SU-DHL-6 (cell line): ENCODE results near the gene LRP2BP.

ENCODE experiments used
- H2AFZ ChIP-seq: fragments of 200-600 bp; sonication (generic); 2 replicates; pipeline ENCODE4 v1.6.1; 2014; ENCODE audit warnings: low read depth, mild to moderate bottlenecking, moderate library complexity, mixed read lengths, antibody characterized with exemption, low read length; ENCODE audit not compliant: severe bottlenecking
- H3F3A ChIP-seq: fragments of 200-600 bp; shearing (Covaris generic); 2 replicates; pipeline ENCODE4 v1.6.0; 2016; ENCODE audit warnings: antibody characterized with exemption, mild to moderate bottlenecking; ENCODE audit not compliant: insufficient read depth
- H3K27ac ChIP-seq: fragments of 200-600 bp; sonication (generic); 2 replicates; pipeline ENCODE4 v1.5.1; 2016; ENCODE audit warnings: low read depth, mild to moderate bottlenecking, low read length, moderate library complexity, mixed read lengths
- H3K27me3 ChIP-seq: fragments of 200-600 bp; sonication (generic), shearing (Covaris generic); 2 replicates; pipeline ENCODE4 v1.6.0; 2014; ENCODE audit warnings: mild to moderate bottlenecking, low read length
- H3K36me3 ChIP-seq: fragments of 200-600 bp; sonication (generic); 2 replicates; pipeline ENCODE4 v1.6.1; 2014; ENCODE audit warnings: mild to moderate bottlenecking, low read length, mixed read lengths
- H3K4me2 ChIP-seq: fragments of 300-600, 200-600 bp; shearing (Covaris generic), sonication (generic); 2 replicates; pipeline ENCODE4 v1.6.0; 2014; ENCODE audit warnings: low read length, low read depth, mild to moderate bottlenecking; ENCODE audit not compliant: poor library complexity, severe bottlenecking
- H3K4me3 ChIP-seq: fragments of 200-600 bp; sonication (generic); 2 replicates; pipeline ENCODE4 v1.5.1; 2014; ENCODE audit warnings: antibody characterized with exemption, low read length, mild to moderate bottlenecking, mixed read lengths; ENCODE audit not compliant: insufficient read depth, poor library complexity, severe bottlenecking
- H3K79me2 ChIP-seq: fragments of 200-600 bp; sonication (generic); 2 replicates; pipeline ENCODE4 v1.6.1; 2014; ENCODE audit warnings: mild to moderate bottlenecking, low read length, moderate library complexity; ENCODE audit not compliant: insufficient read depth
- H3K9ac ChIP-seq: fragments of 200-600 bp; sonication (generic); 2 replicates; pipeline ENCODE4 v1.7.0; 2014; ENCODE audit warnings: mild to moderate bottlenecking, low read length
- H3K9me2 ChIP-seq: fragments of 200-600 bp; sonication (generic); replicated peaks from 2 replicates; pipeline ENCODE4 v1.6.1; 2014; ENCODE audit warnings: low read length; ENCODE audit not compliant: insufficient read depth
- H3K9me3 ChIP-seq: fragments of 200-600 bp; sonication (generic); 2 replicates; pipeline ENCODE4 v1.6.1; 2014; ENCODE audit warnings: low read length, mixed read lengths; ENCODE audit not compliant: insufficient read depth
- H4K20me1 ChIP-seq: fragments of 200-600 bp; sonication (generic); 2 replicates; pipeline ENCODE4 v1.6.1; 2014; ENCODE audit warnings: low read depth, mild to moderate bottlenecking, antibody characterized with exemption, low read length, moderate library complexity, mixed read lengths
- EZH2phosphoT487 ChIP-seq: fragments of 200-600 bp; sonication (generic), shearing (Covaris generic); conservative IDR thresholded peaks from 2 replicates; pipeline ENCODE4 v1.6.1; 2018; ENCODE audit warnings: mild to moderate bottlenecking, antibody characterized with exemption, low read length, moderate library complexity, mixed read lengths
- TF ChIP-seq, protein P1 (sequence below): fragments of 200-600 bp; sonication (generic); IDR thresholded peaks from one replicate; pipeline ENCODE4 v1.5.1; 2017; ENCODE audit warnings: antibody characterized with exemption, mild to moderate bottlenecking, low read length, moderate library complexity; ENCODE audit not compliant: insufficient read depth, poor library complexity, severe bottlenecking

LRP2BP gene

DNA sequence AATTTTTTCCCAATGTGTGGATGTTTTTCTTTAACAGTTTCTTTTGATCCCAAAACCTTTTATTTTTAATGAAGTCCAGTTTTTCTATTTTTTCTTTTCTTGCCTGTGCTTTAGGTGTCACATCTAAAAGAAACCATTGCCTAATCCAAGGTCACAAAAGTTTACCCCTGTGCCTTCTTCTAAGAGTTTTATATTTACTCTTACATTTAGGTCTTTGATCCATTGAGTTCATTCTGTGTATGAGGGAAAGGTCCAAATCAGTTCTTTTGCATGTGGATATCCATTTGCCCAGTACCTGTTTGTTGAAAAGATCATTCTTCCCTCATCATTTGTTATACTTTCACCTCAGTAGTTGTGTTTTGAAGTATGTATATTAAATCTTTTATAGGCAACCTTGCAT, 13.0 kb downstream of the LRP2BP start:
- H3K79me2 ChIP-seq = no peaks in the 10 kb centered on the region
- H3K9ac ChIP-seq = no peak overlapping the region
- no peaks in the 10 kb centered on the region for H3F3A ChIP-seq
- no peak overlapping the region for H2AFZ ChIP-seq
- H4K20me1 ChIP-seq = no peaks in the 10 kb centered on the region
- H3K27ac ChIP-seq = no peak overlapping the region
- H3K36me3 ChIP-seq = peaks cover 5% of the 10 kb centered on the region; the same call in 1 of the 2 replicates
- H3K4me3 ChIP-seq = no peak overlapping the region
- no peak overlapping the region for H3K4me2 ChIP-seq
- no peaks in the 10 kb centered on the region for H3K27me3 ChIP-seq
- H3K9me2 ChIP-seq = no peaks in the 10 kb centered on the region
- H3K9me3 ChIP-seq = no peaks in the 10 kb centered on the region
- TF ChIP-seq, protein P1, sequence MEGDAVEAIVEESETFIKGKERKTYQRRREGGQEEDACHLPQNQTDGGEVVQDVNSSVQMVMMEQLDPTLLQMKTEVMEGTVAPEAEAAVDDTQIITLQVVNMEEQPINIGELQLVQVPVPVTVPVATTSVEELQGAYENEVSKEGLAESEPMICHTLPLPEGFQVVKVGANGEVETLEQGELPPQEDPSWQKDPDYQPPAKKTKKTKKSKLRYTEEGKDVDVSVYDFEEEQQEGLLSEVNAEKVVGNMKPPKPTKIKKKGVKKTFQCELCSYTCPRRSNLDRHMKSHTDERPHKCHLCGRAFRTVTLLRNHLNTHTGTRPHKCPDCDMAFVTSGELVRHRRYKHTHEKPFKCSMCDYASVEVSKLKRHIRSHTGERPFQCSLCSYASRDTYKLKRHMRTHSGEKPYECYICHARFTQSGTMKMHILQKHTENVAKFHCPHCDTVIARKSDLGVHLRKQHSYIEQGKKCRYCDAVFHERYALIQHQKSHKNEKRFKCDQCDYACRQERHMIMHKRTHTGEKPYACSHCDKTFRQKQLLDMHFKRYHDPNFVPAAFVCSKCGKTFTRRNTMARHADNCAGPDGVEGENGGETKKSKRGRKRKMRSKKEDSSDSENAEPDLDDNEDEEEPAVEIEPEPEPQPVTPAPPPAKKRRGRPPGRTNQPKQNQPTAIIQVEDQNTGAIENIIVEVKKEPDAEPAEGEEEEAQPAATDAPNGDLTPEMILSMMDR = no peak
- TF ChIP-seq EZH2phosphoT487 = no peak

DNA sequence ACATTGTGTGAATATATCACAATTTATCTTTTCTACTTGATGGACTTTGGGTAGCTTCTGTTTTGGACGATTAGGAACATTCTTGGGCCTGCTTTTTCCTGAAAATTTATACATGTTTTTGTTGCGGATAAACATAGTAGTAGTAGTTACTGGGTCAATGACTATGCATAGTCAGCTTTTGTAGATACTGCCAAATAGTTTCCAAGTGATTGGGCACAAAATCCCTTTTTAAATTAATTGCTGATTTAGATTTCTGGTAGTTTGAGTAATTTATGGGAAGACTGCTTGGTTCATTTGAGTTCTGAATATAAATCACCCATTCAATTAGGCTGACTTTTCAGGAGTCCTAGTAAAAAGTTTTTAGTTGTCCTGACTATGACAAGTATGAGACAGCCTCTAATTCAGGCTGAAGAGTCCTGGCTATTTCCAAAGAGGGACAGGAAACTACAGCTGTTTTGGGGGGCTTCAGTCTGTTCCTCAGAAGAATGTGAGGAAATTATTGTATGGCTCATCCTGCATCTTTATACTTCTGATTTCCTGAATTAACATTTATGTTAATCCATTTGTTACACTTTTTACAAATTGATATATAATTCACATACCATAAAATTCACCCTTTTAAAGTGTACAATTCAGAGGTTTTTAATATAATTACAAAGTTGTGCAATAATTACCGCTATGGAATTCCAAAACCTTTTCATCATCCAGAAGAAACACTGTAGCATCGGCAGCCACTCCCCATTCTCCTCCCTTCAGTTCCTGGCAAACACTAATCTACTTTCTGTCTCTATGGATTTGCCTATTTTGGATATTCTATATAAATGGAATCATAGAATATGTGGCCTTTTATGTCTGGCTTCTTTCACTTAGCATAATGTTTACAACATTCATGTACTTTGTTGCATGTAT, 14.2 kb downstream of the LRP2BP start:
- Histone ChIP-seq H3K9me2 (no peaks in the 10 kb centered on the region), H2AFZ (no peak overlapping the region), H3K9ac (no peak overlapping the region), H3K9me3 (no peaks in the 10 kb centered on the region), H3K36me3 (peaks cover 5% of the 10 kb centered on the region; the same call in 1 of the 2 replicates), H4K20me1 (no peaks in the 10 kb centered on the region), H3K79me2 (no peaks in the 10 kb centered on the region), H3K4me2 (no peak overlapping the region), H3K27me3 (no peaks in the 10 kb centered on the region), H3K27ac (no peak overlapping the region), H3F3A (no peaks in the 10 kb centered on the region), H3K4me3 (no peak overlapping the region)
- TF ChIP-seq EZH2phosphoT487 = no peak
- TF ChIP-seq, protein P1 = no peak

DNA sequence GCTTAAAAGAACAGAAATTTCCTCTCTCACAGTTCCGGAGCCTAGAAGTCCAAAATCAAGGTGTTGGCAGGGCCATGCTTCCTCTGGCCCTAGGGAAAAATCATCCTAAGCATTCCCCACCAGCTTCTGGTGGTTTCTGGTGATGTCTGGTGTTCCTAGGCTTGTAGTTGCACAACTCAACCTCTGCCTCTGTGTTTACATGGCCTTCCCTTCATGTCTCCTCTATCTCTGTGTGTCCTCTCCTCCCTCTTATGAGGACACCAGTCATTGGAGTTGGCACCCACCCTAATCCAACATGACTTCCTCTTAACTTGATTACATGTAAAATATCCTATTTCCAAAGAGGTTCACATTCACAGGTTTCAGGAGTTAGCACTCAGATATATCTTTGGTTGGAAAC, 15.4 kb downstream of the LRP2BP start:
- no peak overlapping the region for H3K4me3 ChIP-seq
- H3K9me2 ChIP-seq = no peaks in the 10 kb centered on the region
- H2AFZ ChIP-seq = no peak overlapping the region
- H3K9ac ChIP-seq = no peak overlapping the region
- H3K27me3 ChIP-seq = no peaks in the 10 kb centered on the region
- H3F3A ChIP-seq = no peaks in the 10 kb centered on the region
- H4K20me1 ChIP-seq = no peaks in the 10 kb centered on the region
- TF ChIP-seq EZH2phosphoT487 = no peak
- TF ChIP-seq, protein P1 = no peak
- H3K27ac ChIP-seq = no peak overlapping the region
- H3K9me3 ChIP-seq = no peaks in the 10 kb centered on the region
- no peaks in the 10 kb centered on the region for H3K79me2 ChIP-seq
- no peak overlapping the region for H3K4me2 ChIP-seq
- H3K36me3 ChIP-seq = peaks cover 5% of the 10 kb centered on the region; the same call in 1 of the 2 replicates
